ENCODE results near the gene SHB. TPM values are rescaled to one million over a fixed set of nuclear protein-coding genes. Genes with fewer than 3 reads are reported as not detected.

The SHB gene
- total and polyA plus RNA-seq, 11 donors, result 7.8 to 31.4 (median 21.4) TPM

DNA sequence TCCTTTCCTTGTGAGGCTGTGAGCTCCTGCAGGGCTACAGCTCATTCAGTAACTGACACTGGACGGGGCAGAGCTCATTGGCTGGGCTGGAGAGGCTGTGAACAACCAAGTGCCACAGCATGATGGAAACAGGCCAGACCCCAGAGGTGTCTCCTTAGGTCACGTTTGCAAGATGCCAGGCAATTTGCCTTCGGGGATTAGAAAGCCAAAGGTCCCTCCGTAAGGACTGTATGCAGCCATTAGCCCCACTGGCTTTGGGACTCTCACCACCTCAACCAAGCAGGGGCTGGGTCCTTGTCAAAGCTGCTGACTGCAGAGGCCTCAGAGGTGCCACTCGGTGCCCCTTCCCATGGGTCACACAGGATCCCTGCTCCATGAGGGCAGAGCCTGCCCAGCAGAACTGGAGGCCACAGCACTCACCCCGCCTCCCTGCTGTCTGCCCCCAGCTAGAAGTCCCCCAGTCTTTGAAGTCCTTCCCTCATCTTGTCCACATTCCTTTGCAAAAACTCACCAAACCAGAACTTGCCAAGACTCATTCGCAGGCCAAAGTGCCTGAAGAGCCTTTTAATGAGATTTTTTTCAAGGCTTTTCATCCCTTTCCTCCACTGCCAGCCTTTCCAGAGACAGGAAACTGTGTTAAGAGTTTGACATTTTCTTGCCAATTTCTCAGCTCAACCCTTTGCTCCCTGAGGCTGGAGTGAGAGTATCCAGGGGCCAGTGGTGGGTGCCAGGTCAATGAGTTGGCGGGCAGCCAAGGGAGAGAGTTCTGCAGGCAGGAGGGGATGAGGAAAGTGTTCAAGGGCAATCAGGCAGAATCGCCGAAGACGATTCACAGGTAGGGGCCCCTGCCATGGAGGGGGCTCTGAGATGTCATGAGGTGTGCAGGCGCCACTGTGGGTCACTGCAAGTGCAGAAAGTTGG lies 125.4 kb downstream of the SHB start:
- TF ChIP-seq, protein P1, sequence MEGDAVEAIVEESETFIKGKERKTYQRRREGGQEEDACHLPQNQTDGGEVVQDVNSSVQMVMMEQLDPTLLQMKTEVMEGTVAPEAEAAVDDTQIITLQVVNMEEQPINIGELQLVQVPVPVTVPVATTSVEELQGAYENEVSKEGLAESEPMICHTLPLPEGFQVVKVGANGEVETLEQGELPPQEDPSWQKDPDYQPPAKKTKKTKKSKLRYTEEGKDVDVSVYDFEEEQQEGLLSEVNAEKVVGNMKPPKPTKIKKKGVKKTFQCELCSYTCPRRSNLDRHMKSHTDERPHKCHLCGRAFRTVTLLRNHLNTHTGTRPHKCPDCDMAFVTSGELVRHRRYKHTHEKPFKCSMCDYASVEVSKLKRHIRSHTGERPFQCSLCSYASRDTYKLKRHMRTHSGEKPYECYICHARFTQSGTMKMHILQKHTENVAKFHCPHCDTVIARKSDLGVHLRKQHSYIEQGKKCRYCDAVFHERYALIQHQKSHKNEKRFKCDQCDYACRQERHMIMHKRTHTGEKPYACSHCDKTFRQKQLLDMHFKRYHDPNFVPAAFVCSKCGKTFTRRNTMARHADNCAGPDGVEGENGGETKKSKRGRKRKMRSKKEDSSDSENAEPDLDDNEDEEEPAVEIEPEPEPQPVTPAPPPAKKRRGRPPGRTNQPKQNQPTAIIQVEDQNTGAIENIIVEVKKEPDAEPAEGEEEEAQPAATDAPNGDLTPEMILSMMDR (IDR thresholded peaks at IDR 0.05), result no peak
- no peak for TF ChIP-seq POLR2A (IDR thresholded peaks at IDR 0.05)
- intact Hi-C loops (cut with DNase I), result loop anchor here in 1 of 10 donors (5.0 kb wide), 1 partner anchor 124 kb away; the partner anchor contains the start of gene SHB
- peak in 3 of 5 donors; percentile 60 to 67 (median 63) for DNase-seq
- 53 to 63% (median 60%) methylated on average over 12 of the region's 12 CpGs for WGBS, 4 donors
- peak overlapping the region in 5 of 12 donors; percentile 5 to 45 (median 30) for H3K27ac ChIP-seq
- H3K4me1 ChIP-seq, result peaks cover 6 to 75% (median 45%) of the 10 kb centered on the region in 12 donors
- peaks cover 0 to 33% (median 14%) of the 10 kb centered on the region in 9 donors for H3K36me3 ChIP-seq
- no peak overlapping the region for H3K4me3 ChIP-seq
- H3K9me3 ChIP-seq, result no peaks in the 10 kb centered on the region
- peak; percentile 28 to 48 (median 42) for ATAC-seq
- H3K27me3 ChIP-seq, result no peaks in the 10 kb centered on the region

DNA sequence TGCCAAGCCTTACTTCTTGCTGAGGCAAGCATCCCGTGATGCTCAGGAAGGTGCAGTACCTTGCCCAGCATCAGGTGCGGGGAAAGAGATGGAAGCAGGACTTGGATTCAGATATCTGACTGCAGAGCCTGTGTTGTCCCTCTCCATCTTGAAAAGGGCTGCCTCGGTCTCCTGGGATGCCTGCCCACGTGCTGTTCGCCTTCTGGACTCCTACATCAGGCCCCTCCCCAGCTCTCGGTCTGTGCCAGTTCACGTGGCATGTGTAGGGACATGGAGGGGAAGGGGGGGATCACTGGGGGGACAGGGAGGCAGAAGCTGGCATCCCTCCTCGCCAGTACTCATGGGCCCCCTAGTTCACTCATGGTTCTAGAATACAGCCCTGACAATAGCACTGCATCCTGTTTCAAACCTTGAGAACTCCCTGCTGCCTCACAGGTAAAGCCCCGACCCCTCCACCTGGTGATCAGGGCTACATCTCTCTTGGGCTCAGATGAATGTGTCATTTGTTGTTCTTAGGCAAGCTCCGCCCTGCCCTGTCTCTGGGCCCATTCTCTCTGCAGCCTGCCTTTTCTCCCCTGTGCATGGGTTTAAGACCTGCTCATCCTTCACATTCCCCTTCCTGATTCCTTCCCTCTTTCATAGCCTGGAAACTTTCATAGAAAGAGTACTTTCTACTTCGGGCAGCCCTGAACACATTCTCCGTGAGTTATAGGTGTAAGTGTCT lies 126.2 kb downstream of the SHB start:
- peak in 1 of 5 donors; percentile 18 for DNase-seq
- H3K27me3 ChIP-seq, result no peaks in the 10 kb centered on the region
- H3K27ac ChIP-seq, result no peak overlapping the region
- WGBS, 4 donors, result 76 to 85% (median 80%) methylated on average over 12 of the region's 12 CpGs
- ATAC-seq, result no peak
- peaks cover 8 to 76% (median 53%) of the 10 kb centered on the region in 12 donors for H3K4me1 ChIP-seq
- H3K9me3 ChIP-seq, result no peaks in the 10 kb centered on the region
- TF ChIP-seq POLR2A (IDR thresholded peaks at IDR 0.05), result no peak
- TF ChIP-seq, protein P1 (IDR thresholded peaks at IDR 0.05), result no peak
- no peak overlapping the region for H3K4me3 ChIP-seq
- intact Hi-C loops (cut with DNase I), result loop anchor here in 1 of 10 donors (5.0 kb wide), 1 partner anchor 125 kb away; the partner anchor contains the start of gene SHB
- peaks cover 0 to 25% (median 9%) of the 10 kb centered on the region in 9 donors for H3K36me3 ChIP-seq

DNA sequence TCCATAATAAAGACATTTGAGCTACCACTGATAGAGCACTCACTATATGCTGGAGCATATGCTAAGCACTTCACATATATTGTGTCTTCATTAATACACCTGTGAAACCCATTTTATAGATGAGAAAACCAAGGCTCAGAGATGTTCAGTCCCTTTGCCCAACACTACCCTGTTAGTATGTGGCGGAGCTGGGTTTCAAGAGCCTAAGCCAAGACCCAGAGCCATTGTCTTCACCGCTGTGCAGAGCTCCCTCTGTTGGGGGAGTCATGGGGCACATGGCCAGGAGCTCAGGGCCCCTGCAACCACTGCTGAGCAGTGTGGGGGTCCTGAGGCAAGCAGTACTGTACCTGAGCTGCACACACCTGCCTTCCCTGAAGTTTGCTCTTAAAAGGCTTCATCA lies 127.8 kb downstream of the SHB start:
- intact Hi-C loops (cut with DNase I), result loop anchor here in 1 of 10 donors (5.0 kb wide), 1 partner anchor 126 kb away; the partner anchor contains the start of gene SHB
- peaks cover 9 to 80% (median 65%) of the 10 kb centered on the region in 12 donors for H3K4me1 ChIP-seq
- TF ChIP-seq, protein P1 (IDR thresholded peaks at IDR 0.05), result no peak
- TF ChIP-seq POLR2A (IDR thresholded peaks at IDR 0.05), result no peak
- no peak overlapping the region for H3K4me3 ChIP-seq
- DNase-seq, result peak in 1 of 5 donors; percentile 16
- ATAC-seq, result no peak
- 94 to 98% (median 96%) methylated on average over 2 of the region's 2 CpGs for WGBS, 4 donors
- H3K27ac ChIP-seq, result no peak overlapping the region
- H3K9me3 ChIP-seq, result no peaks in the 10 kb centered on the region
- no peaks in the 10 kb centered on the region for H3K27me3 ChIP-seq
- H3K36me3 ChIP-seq, result peaks cover 0 to 13% (median under 1%) of the 10 kb centered on the region in 9 donors
